HG03558 (cell line): ENCODE measurements around the gene BIRC5.

Experiments used
- ATAC-seq: cut with Tn5 transposase; IDR thresholded peaks from one replicate; pipeline ENCODE4 v1.9.1; 2021; ENCODE audit warnings: moderate number of reproducible peaks; ENCODE audit not compliant: unreplicated experiment; ENCODE audit errors: extremely low read depth

The BIRC5 gene

DNA sequence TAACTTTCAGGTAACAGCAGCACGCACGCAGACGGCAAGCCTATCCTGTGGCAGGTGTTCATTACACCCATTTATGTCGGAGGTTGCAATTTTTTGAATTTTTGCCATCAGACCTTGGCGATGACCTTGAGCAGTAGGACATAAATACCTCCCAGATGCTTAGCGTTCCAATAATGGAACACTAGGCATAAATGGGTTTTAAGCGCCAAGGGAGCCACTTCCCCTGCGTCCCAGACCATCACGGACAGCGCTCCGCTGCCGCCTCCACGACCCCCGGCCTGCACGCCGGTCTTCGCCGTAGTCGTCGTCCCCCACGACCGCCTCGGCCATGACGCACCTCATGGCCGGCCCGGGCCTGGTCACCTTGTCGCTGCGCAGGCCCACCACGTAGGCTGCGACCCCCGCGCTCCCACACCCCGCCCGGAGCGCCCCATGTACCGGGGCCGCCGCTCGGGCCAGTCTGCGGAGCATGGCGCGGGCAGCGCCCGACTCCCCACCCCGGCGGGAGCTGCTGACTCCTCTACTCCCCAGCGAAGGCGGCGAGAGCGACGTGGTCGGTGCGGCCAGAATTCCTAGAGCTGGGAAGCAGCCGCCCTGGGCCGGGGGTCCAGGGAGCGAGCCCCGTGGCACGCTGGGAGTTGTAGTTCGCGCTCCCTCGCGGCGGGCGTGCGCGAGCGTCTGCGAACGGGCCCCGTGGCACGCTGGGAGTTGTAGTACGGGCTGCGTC, 40.1 kb downstream of the BIRC5 start:
- ATAC-seq = no peak

GRCh38 chr17:78255029-78255656, 41.1 kb downstream of the BIRC5 start:
- ATAC-seq = no peak

GRCh38 chr17:78255953-78256706, 42.1 kb downstream of the BIRC5 start:
- ATAC-seq = no peak

GRCh38 chr17:78256707-78257591, 42.9 kb downstream of the BIRC5 start:
- ATAC-seq = no peak

DNA sequence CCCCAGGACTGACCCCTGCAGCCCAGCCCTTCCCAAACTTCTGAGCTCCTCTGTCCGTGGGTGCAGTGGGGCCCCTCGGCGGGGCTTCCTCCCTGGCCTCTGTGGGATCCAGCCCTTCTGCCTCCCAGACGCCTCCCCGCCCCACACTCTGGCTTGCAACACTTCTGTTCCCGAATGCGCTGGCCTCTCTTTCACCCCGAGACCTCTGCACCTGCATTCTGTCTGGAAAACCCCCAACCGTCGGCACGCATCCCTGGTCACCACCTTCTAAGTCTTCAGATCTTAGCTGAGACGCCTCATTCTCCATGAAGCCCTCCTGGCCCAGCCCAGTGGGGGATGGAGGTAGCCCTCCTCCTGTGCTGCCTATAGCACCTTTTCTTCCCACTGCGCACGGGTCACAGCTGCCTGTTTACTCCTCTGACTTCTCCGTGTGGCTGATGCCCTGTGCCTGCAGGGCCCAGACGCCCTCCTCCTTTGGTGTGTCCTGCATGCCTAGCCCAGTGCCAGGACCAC, 43.8 kb downstream of the BIRC5 start:
- ATAC-seq = no peak

DNA sequence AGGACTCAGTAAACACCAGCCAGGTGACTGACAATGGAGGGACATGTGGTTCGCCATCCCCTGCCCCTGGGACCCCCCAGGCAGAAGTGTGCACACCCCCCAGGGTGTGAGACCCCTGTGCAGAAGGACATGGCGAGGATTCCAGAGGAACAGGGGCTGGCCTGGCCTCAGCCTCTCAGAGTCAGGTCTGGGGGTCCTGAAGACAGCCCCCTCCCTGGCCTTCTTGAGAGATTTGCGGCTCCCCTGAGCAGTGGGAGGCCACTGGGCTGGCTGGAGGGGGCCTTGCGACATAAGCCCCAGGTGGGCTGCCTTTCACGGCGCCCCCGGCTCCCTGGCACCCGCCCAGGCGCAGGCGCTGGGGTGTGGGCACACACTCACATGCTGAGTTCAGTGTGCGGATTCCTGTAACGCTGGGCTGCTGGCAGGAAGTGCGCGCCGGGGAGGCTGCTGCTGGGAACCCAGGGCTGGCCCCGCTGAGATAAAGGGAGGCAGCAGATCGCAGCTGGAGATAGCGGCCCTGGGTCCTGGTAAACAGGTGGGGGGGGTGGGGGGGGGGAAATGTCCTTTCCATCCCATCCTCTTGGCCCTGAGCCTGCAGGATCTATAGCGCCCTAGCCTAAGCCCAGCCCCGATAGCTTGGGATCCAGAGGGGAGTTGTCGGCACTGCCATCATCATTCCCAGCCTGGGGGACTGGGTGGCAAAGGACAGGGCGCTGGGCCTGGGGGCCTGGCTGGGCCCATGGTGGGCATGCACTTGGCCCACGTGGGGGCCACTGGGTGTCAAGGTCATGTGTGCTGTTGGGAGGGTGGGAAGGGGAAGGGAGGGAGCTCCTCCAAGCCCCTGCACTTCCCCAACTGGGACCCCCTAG, 44.5 kb downstream of the BIRC5 start:
- ATAC-seq = no peak

GRCh38 chr17:78259192-78259554, 45.1 kb downstream of the BIRC5 start:
- no peak for ATAC-seq

- no peak for ATAC-seq
These were observed 49.1 kb downstream of the BIRC5 start for GRCh38 chr17:78263063-78263735.

- no peak for ATAC-seq
These were observed 49.8 kb downstream of the BIRC5 start for GRCh38 chr17:78263736-78264340.

DNA sequence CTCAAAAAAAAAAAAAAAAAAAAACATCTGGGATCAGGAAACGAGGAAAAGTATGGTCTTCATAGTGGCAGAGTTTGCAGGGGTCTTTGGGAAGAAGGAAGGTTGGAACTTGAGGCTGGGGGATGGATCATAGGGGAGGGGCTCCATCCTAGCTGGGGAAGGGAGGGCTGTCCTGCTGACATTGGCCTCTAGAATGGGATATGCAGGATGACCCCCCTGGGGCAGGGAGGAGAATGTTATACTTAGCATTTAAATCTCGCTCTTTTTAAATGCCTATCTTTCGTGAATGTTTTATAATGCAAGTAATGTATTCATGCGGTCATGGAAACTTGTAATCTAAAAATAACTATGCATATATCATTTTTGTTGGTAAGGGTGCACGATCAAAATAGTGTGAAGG, 50.5 kb downstream of the BIRC5 start:
- ATAC-seq = no peak

GRCh38 chr17:78265121-78265520, 51.1 kb downstream of the BIRC5 start:
- ATAC-seq = no peak

- no peak for ATAC-seq
These were observed 52.2 kb downstream of the BIRC5 start for GRCh38 chr17:78266231-78266631.

DNA sequence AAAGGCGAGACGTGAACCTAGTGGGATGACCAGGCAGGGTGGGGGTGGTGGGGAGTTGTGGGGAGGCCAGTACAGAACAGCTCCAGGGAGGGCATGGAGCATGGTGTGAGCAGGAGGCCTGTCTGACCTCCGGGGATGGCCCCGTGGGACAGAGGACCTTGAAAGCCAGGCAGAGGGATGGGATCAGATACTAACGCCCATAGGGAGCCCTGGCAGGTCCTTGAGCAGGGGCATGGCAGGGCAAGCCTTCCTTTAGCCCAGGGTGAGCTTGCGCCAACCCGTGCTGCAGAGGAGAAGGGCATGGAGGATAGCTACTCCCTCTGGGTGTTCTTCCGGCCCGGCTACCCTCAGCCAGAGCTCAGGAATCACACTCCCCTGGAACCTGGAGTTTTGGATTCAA, 52.7 kb downstream of the BIRC5 start:
- no peak for ATAC-seq

DNA sequence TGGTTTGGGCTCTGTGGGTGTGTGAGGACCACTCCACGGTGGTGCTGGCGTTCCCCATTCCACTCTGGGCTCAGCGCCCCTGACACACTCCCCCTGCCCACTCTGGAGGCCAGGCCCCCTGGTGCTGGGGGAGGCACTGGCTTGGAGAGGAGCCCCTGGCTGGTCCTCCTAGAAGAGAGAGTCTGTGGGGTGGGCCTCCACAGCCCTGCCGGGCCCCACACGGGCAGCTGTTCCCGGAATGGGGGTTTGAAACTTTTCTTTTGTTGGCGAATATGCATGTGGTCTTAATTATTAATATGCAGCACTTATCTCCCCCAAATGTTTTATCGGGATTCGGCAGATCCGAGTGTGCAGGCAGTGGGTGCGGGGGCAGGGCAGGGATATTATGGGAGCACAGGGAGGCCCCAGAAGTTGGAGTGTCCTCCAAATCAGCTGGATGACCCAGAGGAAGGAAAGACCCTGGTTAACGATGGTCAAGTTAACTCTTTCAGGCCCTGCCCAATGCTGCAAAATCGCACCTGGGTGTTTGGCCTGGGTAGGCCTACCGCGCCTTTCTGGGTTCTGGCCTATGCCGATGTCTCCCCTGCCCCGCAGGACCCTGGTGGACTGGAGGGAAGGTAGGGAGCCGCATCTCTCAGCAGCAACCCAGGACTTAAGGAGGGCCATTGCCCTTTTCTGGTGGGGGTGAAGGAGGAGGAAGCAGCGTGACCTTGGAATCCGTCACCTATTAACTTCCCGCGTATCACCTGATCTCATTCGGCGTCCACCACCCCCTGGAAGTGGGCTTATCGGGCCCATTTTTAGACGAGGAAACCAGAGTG, 53.4 kb downstream of the BIRC5 start:
- no peak for ATAC-seq

DNA sequence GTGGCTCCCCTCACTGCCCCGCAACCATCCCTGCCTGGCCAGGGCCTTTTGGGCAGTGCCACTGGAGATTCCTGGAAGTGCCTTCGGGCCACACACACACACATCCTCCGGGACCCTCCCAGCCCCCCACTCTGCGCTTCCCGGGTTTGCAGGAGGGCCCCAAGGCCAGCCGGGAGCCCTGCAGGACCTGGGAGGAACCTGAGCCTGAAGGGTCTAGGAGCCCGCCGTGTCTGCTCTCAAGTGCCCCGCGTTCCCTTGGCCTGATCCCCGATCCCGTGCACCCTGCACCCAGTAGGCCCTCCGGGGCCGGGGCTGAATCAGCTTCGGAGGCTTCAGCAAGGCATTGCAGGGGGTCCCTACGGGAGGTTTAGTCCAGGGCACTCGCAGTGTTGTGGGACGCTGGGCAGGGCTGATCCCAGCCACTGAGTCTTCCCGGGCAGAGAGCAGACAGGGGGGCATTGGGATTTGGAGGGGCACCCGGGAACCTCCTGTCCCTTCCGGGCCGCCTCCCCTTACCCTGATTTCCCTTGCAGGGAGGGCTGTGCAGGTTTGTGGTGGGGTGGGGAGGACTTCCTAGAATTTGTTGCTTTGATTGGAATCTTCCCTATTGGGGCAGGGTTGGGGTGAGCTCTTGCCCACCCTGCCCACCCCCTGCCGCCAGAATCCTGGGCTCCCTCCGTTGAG, 54.3 kb downstream of the BIRC5 start:
- no peak for ATAC-seq

DNA sequence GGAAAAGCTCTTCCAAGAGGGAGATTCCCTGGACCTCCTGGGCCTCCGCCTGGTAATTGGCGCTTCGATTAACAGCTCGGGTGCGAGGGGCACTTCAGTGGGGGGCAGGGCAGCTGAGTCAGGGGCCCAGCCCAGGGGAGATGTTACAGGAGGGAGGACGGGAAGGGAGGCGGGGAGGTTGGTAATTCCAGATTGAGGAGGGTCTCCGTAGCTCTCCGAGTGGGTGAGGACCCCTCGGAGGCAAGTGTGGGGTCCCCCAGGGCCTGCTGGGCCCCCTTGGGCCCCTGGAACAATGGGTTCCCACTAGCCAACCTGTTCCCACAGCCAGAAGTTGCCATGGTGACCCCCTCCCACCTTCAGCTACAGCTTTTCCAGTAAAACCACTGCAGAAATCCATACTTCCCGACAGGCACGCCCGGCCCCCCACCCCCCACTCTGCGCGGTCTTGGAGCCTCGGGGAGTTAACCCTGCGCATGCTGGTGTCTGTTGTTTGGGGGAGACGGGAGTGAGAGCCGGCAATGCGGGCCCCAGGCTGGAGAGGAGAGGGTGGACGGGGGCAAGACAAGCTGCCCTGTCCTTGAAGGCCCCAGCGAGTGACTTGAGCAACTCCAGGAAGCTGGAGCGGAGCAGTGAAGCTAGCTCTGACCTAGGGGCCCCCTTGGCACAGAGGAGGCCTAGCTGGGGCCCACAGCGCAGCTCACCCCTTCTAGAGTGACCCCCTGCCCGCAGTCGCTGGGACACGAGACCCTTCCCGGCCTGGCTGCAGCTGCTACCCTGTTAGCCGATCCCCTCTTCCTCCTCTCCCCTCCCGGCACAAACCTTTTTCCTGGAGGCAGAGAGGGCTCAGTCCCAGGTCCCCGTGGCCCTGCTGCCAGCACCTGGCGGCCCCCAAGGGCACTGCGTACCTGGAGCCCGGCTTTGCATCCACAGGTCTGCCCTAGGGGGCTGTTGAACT, 55.2 kb downstream of the BIRC5 start:
- ATAC-seq = no peak
